Astrocyte (in vitro differentiated cells and primary cell): Measurements from ENCODE around the gene RPA3.

Experiments used
- CTCF ChIP-seq: IDR thresholded peaks from 2 replicates; pipeline ENCODE4 v1.5.1; 2011; ENCODE audit warnings: low read depth, mild to moderate bottlenecking, inconsistent platforms, low read length, moderate library complexity; ENCODE audit not compliant: insufficient read depth
- EZH2 ChIP-seq: IDR thresholded peaks from 2 replicates; pipeline ENCODE4 v1.6.1; 2012; ENCODE audit warnings: mild to moderate bottlenecking, low read length, inconsistent platforms; ENCODE audit not compliant: insufficient read depth

- TF ChIP-seq CTCF: no peak
- no peak for TF ChIP-seq EZH2
These were observed 7.9 kb downstream of the RPA3 start for GRCh38 chr7:7710469-7710868.
